Kidney (tissue), 14 donors: ENCODE measurements around the gene MS4A6A. TPM values are rescaled to one million over a fixed set of nuclear protein-coding genes. Genes with fewer than 3 reads are reported as not detected.
"Not testable (repeated sequence)": the region's sequence is repeated elsewhere in the genome, so short reads cannot be mapped to it uniquely, and the experiment has no call there.

Source experiments
- DNase-seq, 5 donors: peaks; one replicate each; pipeline ENCODE4 v3.0.0-alpha.2; 2013 to 2020
- FAIRE-seq: peaks from 2 replicates; lab custom pipeline; 2012; peaks lifted over from hg19 to GRCh38; lab: Jason Lieb, UNC
- H3K27ac ChIP-seq, 2 donors: one replicate each; pipeline ENCODE4 v1.7.0; 2013; ENCODE audit warnings: low read depth in 2 of 2, low read length in 2 of 2, inconsistent platforms in 1 of 2
- H3K27me3 ChIP-seq: one replicate; pipeline ENCODE4 v1.7.1; 2013; ENCODE audit warnings: low read length, inconsistent platforms; ENCODE audit not compliant: control insufficient read depth, insufficient read depth
- H3K36me3 ChIP-seq, 3 donors: one replicate each; pipeline versions ENCODE4 v1.7.0 to v1.7.1; 2013; ENCODE audit warnings: low read length in 3 of 3, control low read depth in 1 of 3, inconsistent platforms in 1 of 3; ENCODE audit not compliant: insufficient read depth in 3 of 3, control insufficient read depth in 2 of 3
- H3K4me1 ChIP-seq, 3 donors: one replicate each; pipeline versions ENCODE4 v1.7.0 to v1.7.1; 2013; ENCODE audit warnings: low read length in 3 of 3, inconsistent platforms in 1 of 3, low read depth in 1 of 3; ENCODE audit not compliant: control insufficient read depth in 2 of 3, insufficient read depth in 2 of 3
- H3K4me3 ChIP-seq, 3 donors: one replicate each; pipeline versions ENCODE4 v1.7.0 to v1.8.1; 2013; ENCODE audit warnings: low read length in 3 of 3, control low read depth in 1 of 3, inconsistent platforms in 1 of 3
- H3K9ac ChIP-seq, 3 donors: one replicate each; pipeline versions ENCODE4 v1.7.0 to v1.7.1; 2013; ENCODE audit warnings: low read length in 3 of 3, control low read depth in 1 of 3, inconsistent platforms in 1 of 3
- H3K9me3 ChIP-seq, 3 donors: one replicate each; pipeline versions ENCODE4 v1.7.0 to v1.7.1; 2013; ENCODE audit warnings: low read length in 3 of 3, control low read depth in 1 of 3, inconsistent platforms in 1 of 3; ENCODE audit not compliant: control insufficient read depth in 2 of 3, insufficient read depth in 1 of 3
- CTCF ChIP-seq: IDR thresholded peaks from 3 replicates; pipeline ENCODE4 v1.5.1; 2012; ENCODE audit warnings: mild to moderate bottlenecking, moderate library complexity, borderline replicate concordance; ENCODE audit not compliant: insufficient read depth; ENCODE audit errors: extremely low read depth
- intact Hi-C: fragments of 100-400 bp; cut with DNase I; formaldehyde crosslinking; loops from one replicate; pipeline ENCODE4 v1.11.1; 2022
- polyA plus RNA-seq: library from polyadenylated mRNA; stranded (reverse); fragments of 350-450 nt; fragmentation: Illumina TruSeq; extraction: RNeasy Lipid Tissue Mini Kit (QIAGEN cat#74804); gene quantifications from one replicate; pipeline ENCODE4 v1.2.3, GENCODE V29; 2014; ENCODE audit warnings: low read depth, low replicate concordance; ENCODE audit not compliant: insufficient read depth
- total RNA-seq: library from RNA; stranded (reverse); fragmentation: NEBNext Ultra II Directional; extraction: Animal tissue kit (Norgen Biotek cat#: 25700); gene quantifications from one replicate; pipeline ENCODE4 v1.2.1, GENCODE V29; 2021
- donor health status: control.
- donor health status: control.
- donor health status: control.
- donor health status: control.
- donor health status: control.
- donor health status: DM: yes; HTN: yes; CAD: no.
- donor health status: Normal renal cell carcinoma (clear cell type).

The MS4A6A gene
- total and polyA plus RNA-seq, 2 donors from 2014 or later = 16.7 to 145 TPM

- Histone ChIP-seq H3K9me3 (no peaks in the 10 kb centered on the region), H3K27ac (no peak overlapping the region), H3K4me3 (no peak overlapping the region), H3K27me3 (no peaks in the 10 kb centered on the region), H3K4me1 (no peaks in the 10 kb centered on the region), H3K9ac (no peak overlapping the region), H3K36me3 (no peaks in the 10 kb centered on the region)
- TF ChIP-seq CTCF = no peak
- intact Hi-C loops = no loop called here
- no peak for FAIRE-seq
- DNase-seq = no peak
Measured at GRCh38 chr11:60155931-60156330, 27.0 kb downstream of the MS4A6A start.

DNA sequence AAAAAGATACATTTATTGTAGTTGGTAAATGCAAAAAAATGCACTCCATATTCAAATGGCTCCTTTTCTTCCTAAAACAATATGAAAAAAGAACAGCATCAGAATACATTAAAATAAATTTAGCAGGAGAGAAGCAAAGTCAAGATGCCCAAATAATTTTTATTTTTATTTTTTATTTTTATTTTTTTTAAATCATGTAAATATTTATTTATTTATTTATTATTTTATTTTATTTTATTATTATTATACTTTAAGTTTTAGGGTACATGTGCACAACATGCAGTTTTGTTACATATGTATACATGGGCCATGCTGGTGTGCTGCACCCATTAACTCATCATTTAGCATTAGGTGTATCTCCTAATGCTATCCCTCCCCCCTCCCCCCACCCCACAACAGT is 30.2 kb downstream of the MS4A6A start:
- H3K9ac ChIP-seq, DNase-seq, H3K27me3 ChIP-seq, H3K4me3 ChIP-seq, H3K9me3 ChIP-seq, H3K27ac ChIP-seq, H3K36me3 ChIP-seq, intact Hi-C loops, H3K4me1 ChIP-seq: not testable (repeated sequence)
- FAIRE-seq = peak; percentile 66

GRCh38 chr11:60150279-60150678 is 32.6 kb downstream of the MS4A6A start:
- no peaks in the 10 kb centered on the region for H3K27me3 ChIP-seq
- H3K4me3 ChIP-seq = no peak overlapping the region
- no peak for DNase-seq
- TF ChIP-seq CTCF = no peak
- H3K36me3 ChIP-seq = no peaks in the 10 kb centered on the region
- no peak for FAIRE-seq
- no peaks in the 10 kb centered on the region for H3K9me3 ChIP-seq
- no peaks in the 10 kb centered on the region for H3K4me1 ChIP-seq
- no peak overlapping the region for H3K9ac ChIP-seq
- intact Hi-C loops = no loop called here
- no peak overlapping the region for H3K27ac ChIP-seq

- H3K36me3 ChIP-seq = no peaks in the 10 kb centered on the region
- H3K4me1 ChIP-seq = no peaks in the 10 kb centered on the region
- H3K27me3 ChIP-seq = no peaks in the 10 kb centered on the region
- no peaks in the 10 kb centered on the region for H3K9me3 ChIP-seq
- TF ChIP-seq CTCF = no peak
- FAIRE-seq = no peak
- no peak overlapping the region for H3K4me3 ChIP-seq
- DNase-seq = no peak
- H3K9ac ChIP-seq = no peak overlapping the region
- H3K27ac ChIP-seq = no peak overlapping the region
- intact Hi-C loops = no loop called here
Measured at GRCh38 chr11:60145677-60146076, 37.2 kb downstream of the MS4A6A start.
